Peyer's patch (tissue), 4 donors: ENCODE results near the gene SLC4A11. TPM values are rescaled to one million over a fixed set of nuclear protein-coding genes. Genes with fewer than 3 reads are reported as not detected.
"Not testable (repeated sequence)": the region's sequence is repeated elsewhere in the genome, so short reads cannot be mapped to it uniquely, and the experiment has no call there.

Experiments used
- DNase-seq, 3 donors: peaks; one replicate each; pipeline ENCODE4 v3.0.0-alpha.2; 2017 to 2019
- H3K27ac ChIP-seq, 4 donors: fragments of 200-600 bp; sonication (generic); one replicate each; pipeline ENCODE4 v1.5.1; 2016 to 2019
- H3K27me3 ChIP-seq, 2 donors: fragments of 200-600 bp; sonication (generic); one replicate each; pipeline ENCODE4 v1.5.1; 2019
- H3K36me3 ChIP-seq, 3 donors: fragments of 200-600 bp; sonication (generic); one replicate each; pipeline ENCODE4 v1.5.1; 2016 to 2019
- H3K4me1 ChIP-seq, 4 donors: fragments of 200-600 bp; sonication (generic); one replicate each; pipeline ENCODE4 v1.5.1; 2016 to 2019
- H3K4me3 ChIP-seq, 4 donors: fragments of 200-600 bp; sonication (generic); 1 replicate in 3 of 4; 2 replicates in 1 of 4; pipeline ENCODE4 v1.5.1; 2016 to 2019; ENCODE audit warnings: mild to moderate bottlenecking in 1 of 4
- H3K9me3 ChIP-seq, 4 donors: fragments of 200-600 bp; sonication (generic); one replicate each; pipeline ENCODE4 v1.5.1; 2016 to 2019; ENCODE audit warnings: mild to moderate bottlenecking in 1 of 4
- POLR2A ChIP-seq, 2 donors: fragments of 450-650 bp; IDR thresholded peaks; one replicate each; pipeline ENCODE4 v1.5.1; 2017; ENCODE audit warnings: antibody characterized with exemption in 2 of 2, mild to moderate bottlenecking in 2 of 2, moderate library complexity in 2 of 2
- total RNA-seq, 4 donors: library from RNA; depleted of rRNA; stranded (reverse); fragments of >200 nt; gene quantifications; one replicate each; pipeline ENCODE4 v1.1.0, GENCODE V29; 2016
- TF ChIP-seq, protein P1 (sequence below), 6 experiments: fragments of 450-650 bp in 4 of 6; fragments of 200-600 bp in 2 of 6; sonication (generic) in 1 of 6; IDR thresholded peaks; one replicate each; pipeline ENCODE4 v1.5.1; 2017 to 2019; ENCODE audit warnings: antibody characterized with exemption in 6 of 6, mild to moderate bottlenecking in 3 of 6, moderate library complexity in 1 of 6

Gene SLC4A11
- total RNA-seq, 4 donors from 2014 or later = 0.54 to 1.1 (median 0.70) TPM; not detected in 1

- Histone ChIP-seq H3K9me3 (no peaks in the 10 kb centered on the region), H3K4me1 (peaks cover 0 to 6% (median 0%) of the 10 kb centered on the region in 4 donors), H3K36me3 (peaks cover 0 to 49% (median 0%) of the 10 kb centered on the region in 3 donors), H3K4me3 (no peak overlapping the region), H3K27ac (no peak overlapping the region), H3K27me3 (no peaks in the 10 kb centered on the region)
- DNase-seq = peak; percentile 40 to 79 (median 77)
- no peak for TF ChIP-seq POLR2A (IDR thresholded peaks at IDR 0.05)
- TF ChIP-seq, protein P1, sequence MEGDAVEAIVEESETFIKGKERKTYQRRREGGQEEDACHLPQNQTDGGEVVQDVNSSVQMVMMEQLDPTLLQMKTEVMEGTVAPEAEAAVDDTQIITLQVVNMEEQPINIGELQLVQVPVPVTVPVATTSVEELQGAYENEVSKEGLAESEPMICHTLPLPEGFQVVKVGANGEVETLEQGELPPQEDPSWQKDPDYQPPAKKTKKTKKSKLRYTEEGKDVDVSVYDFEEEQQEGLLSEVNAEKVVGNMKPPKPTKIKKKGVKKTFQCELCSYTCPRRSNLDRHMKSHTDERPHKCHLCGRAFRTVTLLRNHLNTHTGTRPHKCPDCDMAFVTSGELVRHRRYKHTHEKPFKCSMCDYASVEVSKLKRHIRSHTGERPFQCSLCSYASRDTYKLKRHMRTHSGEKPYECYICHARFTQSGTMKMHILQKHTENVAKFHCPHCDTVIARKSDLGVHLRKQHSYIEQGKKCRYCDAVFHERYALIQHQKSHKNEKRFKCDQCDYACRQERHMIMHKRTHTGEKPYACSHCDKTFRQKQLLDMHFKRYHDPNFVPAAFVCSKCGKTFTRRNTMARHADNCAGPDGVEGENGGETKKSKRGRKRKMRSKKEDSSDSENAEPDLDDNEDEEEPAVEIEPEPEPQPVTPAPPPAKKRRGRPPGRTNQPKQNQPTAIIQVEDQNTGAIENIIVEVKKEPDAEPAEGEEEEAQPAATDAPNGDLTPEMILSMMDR (IDR thresholded peaks at IDR 0.05) = peak; percentile 50 to 91 (median 85)
Measured at GRCh38 chr20:3218307-3218988, 20.5 kb downstream of the SLC4A11 start.

DNA sequence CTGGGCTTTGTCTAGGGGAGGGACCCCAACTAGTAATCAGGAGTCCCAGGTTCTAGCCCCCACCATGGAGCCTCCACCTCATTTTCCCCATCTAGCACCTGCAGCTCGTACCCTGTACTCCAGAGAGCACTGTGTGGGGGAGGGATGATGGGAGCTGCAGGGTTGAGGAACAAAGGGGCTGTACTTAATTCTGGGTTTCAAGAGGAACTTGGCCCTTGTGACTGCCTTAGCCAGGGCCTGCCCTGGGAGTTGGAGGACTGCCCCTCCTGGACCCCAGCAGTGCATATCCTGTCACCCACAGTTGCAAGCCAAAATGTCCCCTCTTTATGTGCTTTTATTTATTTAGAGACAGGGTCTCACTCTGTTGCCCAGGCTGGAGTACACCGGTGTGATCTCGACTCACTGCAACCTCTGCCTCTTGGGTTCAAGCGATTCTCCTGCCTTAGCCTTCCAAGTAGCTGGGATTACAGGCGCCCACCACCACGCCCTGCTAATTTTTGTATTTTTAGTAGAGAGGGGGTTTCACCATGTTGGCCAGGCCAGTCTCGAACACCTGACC is 23.6 kb downstream of the SLC4A11 start:
- peaks cover 0 to 33% (median 0%) of the 10 kb centered on the region in 3 donors for H3K36me3 ChIP-seq
- not testable (repeated sequence) for DNase-seq

DNA sequence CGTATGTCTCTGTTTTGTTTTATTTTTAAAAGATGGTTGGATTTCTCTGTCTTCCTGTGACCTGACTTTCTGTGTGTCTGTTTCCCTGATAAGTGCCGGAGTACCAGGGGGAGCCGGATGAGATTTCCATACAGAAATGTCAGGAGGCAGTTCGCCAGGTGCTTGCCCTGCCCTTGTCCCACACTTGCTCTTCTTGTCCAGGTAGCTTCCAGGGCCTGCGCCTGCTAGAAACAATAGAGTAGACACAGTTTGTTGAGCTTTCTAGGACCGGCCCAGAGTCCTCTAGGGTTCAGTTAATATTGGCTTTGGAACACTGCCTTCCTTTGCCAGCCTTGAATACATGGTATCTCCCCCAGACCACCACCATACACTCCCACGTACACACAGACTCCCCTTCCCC is 25.8 kb downstream of the SLC4A11 start:
- Histone ChIP-seq H3K27ac (no peak overlapping the region), H3K4me3 (no peak overlapping the region), H3K27me3 (no peaks in the 10 kb centered on the region), H3K4me1 (peaks cover 0 to 7% (median 4%) of the 10 kb centered on the region in 4 donors), H3K36me3 (peaks cover 0 to 33% (median 0%) of the 10 kb centered on the region in 3 donors), H3K9me3 (no peaks in the 10 kb centered on the region)
- no peak for DNase-seq
- TF ChIP-seq POLR2A (IDR thresholded peaks at IDR 0.05) = no peak
- TF ChIP-seq, protein P1 (IDR thresholded peaks at IDR 0.05) = no peak

More for the DNA sequence above, 23.6 kb downstream of the SLC4A11 start:
- not testable (repeated sequence) for H3K4me1 ChIP-seq, H3K4me3 ChIP-seq, H3K27me3 ChIP-seq, H3K9me3 ChIP-seq, H3K27ac ChIP-seq

GRCh38 chr20:3210346-3210745 is 28.6 kb downstream of the SLC4A11 start:
- Histone ChIP-seq H3K27me3 (no peaks in the 10 kb centered on the region), H3K36me3 (peaks cover 0 to 21% (median 0%) of the 10 kb centered on the region in 3 donors), H3K4me1 (peaks cover 0 to 7% (median 4%) of the 10 kb centered on the region in 4 donors), H3K9me3 (no peaks in the 10 kb centered on the region), H3K4me3 (peak overlapping the region; percentile 78 to 98 (median 86)), H3K27ac (no peak overlapping the region)
- TF ChIP-seq, protein P1 (IDR thresholded peaks at IDR 0.05) = no peak
- TF ChIP-seq POLR2A (IDR thresholded peaks at IDR 0.05) = no peak
- DNase-seq = no peak

DNA sequence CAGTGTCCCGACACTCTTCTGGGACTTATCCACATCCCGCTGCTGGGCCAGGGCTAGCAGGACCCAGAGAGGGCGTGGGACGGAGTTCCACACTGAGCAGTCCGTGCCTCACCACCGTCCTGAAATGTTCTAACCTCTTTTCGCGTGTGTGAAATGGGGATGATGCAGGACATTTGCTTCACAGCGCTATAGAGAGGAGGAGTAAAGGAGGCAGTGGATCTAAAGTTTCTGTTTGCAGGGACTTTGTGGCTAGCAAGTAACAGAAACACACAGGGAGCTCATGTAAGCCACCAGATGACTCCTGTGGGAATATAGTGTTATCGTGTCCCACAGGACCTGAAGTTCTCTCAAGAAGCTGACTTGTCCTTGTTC is 29.1 kb downstream of the SLC4A11 start:
- Histone ChIP-seq H3K27ac (peak overlapping the region; percentile 85 to 87 (median 86)), H3K4me3 (peak overlapping the region; percentile 78 to 98 (median 86)), H3K4me1 (peaks cover 0 to 7% (median 4%) of the 10 kb centered on the region in 4 donors), H3K9me3 (no peaks in the 10 kb centered on the region), H3K27me3 (no peaks in the 10 kb centered on the region), H3K36me3 (peaks cover 0 to 16% (median 0%) of the 10 kb centered on the region in 3 donors)
- no peak for DNase-seq
- TF ChIP-seq, protein P1 (IDR thresholded peaks at IDR 0.05) = no peak
- TF ChIP-seq POLR2A (IDR thresholded peaks at IDR 0.05) = no peak

DNA sequence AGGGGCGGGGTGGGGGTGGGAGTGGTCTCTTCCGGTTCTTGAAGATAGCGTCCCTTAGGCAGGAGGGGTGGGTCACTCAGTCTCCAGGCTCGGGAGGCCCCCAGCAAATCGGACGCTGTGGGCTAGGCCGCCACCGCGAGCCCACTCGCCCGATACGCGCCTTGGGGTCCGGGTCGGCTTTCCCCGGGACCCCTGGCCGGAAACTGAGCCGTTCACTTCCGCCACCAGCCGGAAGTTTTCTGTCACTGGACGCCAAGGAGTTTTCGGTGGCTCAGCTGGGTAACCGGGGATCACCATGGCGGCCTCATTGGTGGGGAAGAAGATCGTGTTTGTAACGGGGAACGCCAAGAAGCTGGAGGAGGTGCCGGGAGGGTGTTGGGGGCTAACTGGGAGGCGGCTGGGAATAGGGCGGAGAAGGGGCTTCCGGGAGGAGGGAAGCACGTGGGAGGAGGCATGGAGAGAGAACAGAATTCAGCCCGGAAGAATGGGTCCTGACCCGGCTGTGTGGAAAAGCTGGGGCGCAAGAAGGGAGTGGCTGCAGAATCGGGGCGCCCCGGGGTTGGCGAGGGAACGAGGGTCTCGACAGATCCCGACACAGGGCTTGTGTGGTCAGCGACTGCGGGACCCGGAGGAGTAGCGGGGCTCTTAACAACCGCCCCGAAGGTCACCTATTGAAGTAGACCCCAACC is 29.6 kb downstream of the SLC4A11 start, which contains the start of gene ITPA:
Gene ITPA, plus strand, starts transcription at position 242 of the 689 bp plus-strand sequence. Its CDS starts 54 bp downstream, at position 296.
- DNase-seq = peak; percentile 53 to 75 (median 75)
- H3K27ac ChIP-seq = peak within 1 kb of the TSS; percentile 85 to 87 (median 86)

More for the DNA sequence above, 29.6 kb downstream of the SLC4A11 start, which contains the start of gene ITPA:
- Histone ChIP-seq H3K9me3 (no peaks in the 10 kb centered on the region), H3K36me3 (peaks cover 0 to 11% (median 0%) of the 10 kb centered on the region in 3 donors), H3K4me1 (peaks cover 0 to 7% (median 4%) of the 10 kb centered on the region in 4 donors), H3K4me3 (peak within 1 kb of the TSS; percentile 78 to 98 (median 86)), H3K27me3 (no peaks in the 10 kb centered on the region)
- TF ChIP-seq, protein P1 (IDR thresholded peaks at IDR 0.05) = peak in 1 of 6 experiments; percentile 14
- peak in 1 of 2 donors; percentile 22 for TF ChIP-seq POLR2A (IDR thresholded peaks at IDR 0.05)
